GM10266 (cell line): ENCODE data around the gene BCAR1.
"Not testable (repeated sequence)": the region's sequence is repeated elsewhere in the genome, so short reads cannot be mapped to it uniquely, and the experiment has no call there.

Source experiments
- DNase-seq: peaks from one replicate; pipeline ENCODE4 v3.0.0; 2012; ENCODE audit errors: extremely low spot score
- CTCF ChIP-seq: IDR thresholded peaks from 2 replicates; pipeline ENCODE4 v1.5.1; 2012; ENCODE audit warnings: mild to moderate bottlenecking, low read depth; ENCODE audit not compliant: control insufficient read depth, insufficient read depth; ENCODE audit errors: missing control alignments

BCAR1 gene

GRCh38 chr16:75281826-75282225 is 30.4 kb upstream of the BCAR1 start:
- TF ChIP-seq CTCF: no peak
- DNase-seq: no peak

- DNase-seq: not testable (repeated sequence)
Measured at GRCh38 chr16:75281009-75281408, 29.6 kb upstream of the BCAR1 start.

DNA sequence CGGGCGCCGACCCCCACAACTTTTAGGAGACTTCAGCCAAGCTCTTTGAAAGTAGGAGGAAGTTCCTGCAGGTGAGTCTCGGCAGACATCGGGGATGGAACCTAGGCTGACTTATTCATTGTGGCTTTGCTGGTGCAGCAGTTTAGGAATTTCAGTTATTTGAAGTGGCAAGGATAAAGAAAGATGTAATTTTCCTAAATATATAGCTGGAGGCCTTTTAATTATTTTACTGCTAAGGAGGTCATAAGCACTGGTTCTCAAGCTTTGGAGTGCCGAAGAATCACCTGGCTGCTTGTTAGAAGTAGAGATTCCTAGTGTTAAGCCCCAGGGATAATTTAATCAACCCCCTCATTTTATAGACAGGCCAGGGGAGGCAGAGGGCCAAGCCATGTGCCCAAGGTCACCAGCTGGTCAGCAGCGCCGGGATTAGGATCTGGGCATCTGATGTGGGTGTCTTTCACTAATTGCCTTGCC is 28.9 kb upstream of the BCAR1 start:
- DNase-seq: no peak
- no peak for TF ChIP-seq CTCF

GRCh38 chr16:75279305-75279704 is 27.9 kb upstream of the BCAR1 start:
- TF ChIP-seq CTCF: no peak
- no peak for DNase-seq

- TF ChIP-seq CTCF: no peak
- DNase-seq: no peak
Measured at GRCh38 chr16:75273054-75273925, 21.9 kb upstream of the BCAR1 start.

GRCh38 chr16:75272629-75273028 is 21.2 kb upstream of the BCAR1 start:
- DNase-seq: not testable (repeated sequence)

GRCh38 chr16:75272097-75272551 is 20.7 kb upstream of the BCAR1 start:
- TF ChIP-seq CTCF: no peak
- DNase-seq: peak; percentile 27

- TF ChIP-seq CTCF: no peak
- peak; percentile 24 for DNase-seq
Measured at GRCh38 chr16:75271441-75272096, 20.1 kb upstream of the BCAR1 start.

- DNase-seq: not testable (repeated sequence)
Measured at GRCh38 chr16:75269358-75269757, 17.9 kb upstream of the BCAR1 start.
